H4 (cell line): ENCODE measurements around the gene SLC6A7. TPM values are rescaled to one million over a fixed set of nuclear protein-coding genes. Genes with fewer than 3 reads are reported as not detected.

ENCODE experiments used
- DNase-seq: peaks from one replicate; pipeline ENCODE4 v3.0.0-alpha.2; 2015; ENCODE audit warnings: low spot score
- total RNA-seq: library from RNA; depleted of rRNA; stranded (reverse); fragments of >200 nt; shearing (Covaris generic); gene quantifications from 2 replicates; pipeline ENCODE4 v1.2.3, GENCODE V29; 2014

Gene SLC6A7
- total RNA-seq, 1 experiment from 2014 or later, result not detected

GRCh38 chr5:150190503-150190979, 679 bp downstream of the SLC6A7 start:
- no peak for DNase-seq

GRCh38 chr5:150190987-150191386, 1.1 kb downstream of the SLC6A7 start:
- no peak for DNase-seq

- no peak for DNase-seq
Measured at GRCh38 chr5:150192462-150192861, 2.6 kb downstream of the SLC6A7 start.

GRCh38 chr5:150195736-150196485, 6.0 kb downstream of the SLC6A7 start:
- DNase-seq, result no peak

- no peak for DNase-seq
Measured at GRCh38 chr5:150196514-150196913, 6.7 kb downstream of the SLC6A7 start.

- no peak for DNase-seq
Measured at GRCh38 chr5:150196986-150197385, 7.1 kb downstream of the SLC6A7 start.

GRCh38 chr5:150197476-150197875, 7.6 kb downstream of the SLC6A7 start:
- no peak for DNase-seq

- DNase-seq, result no peak
Measured at GRCh38 chr5:150202501-150202900, 12.6 kb downstream of the SLC6A7 start.

- no peak for DNase-seq
Measured at GRCh38 chr5:150203832-150204589, 14.1 kb downstream of the SLC6A7 start.

GRCh38 chr5:150204590-150204960, 14.7 kb downstream of the SLC6A7 start:
- DNase-seq, result no peak

GRCh38 chr5:150206098-150206778, 16.4 kb downstream of the SLC6A7 start:
- DNase-seq, result no peak

GRCh38 chr5:150206779-150207115, 16.9 kb downstream of the SLC6A7 start:
- DNase-seq, result no peak

GRCh38 chr5:150208187-150209098, 18.6 kb downstream of the SLC6A7 start:
- DNase-seq, result no peak

- no peak for DNase-seq
Measured at GRCh38 chr5:150209099-150209635, 19.3 kb downstream of the SLC6A7 start.

GRCh38 chr5:150210644-150211043, 20.8 kb downstream of the SLC6A7 start:
- DNase-seq, result no peak

GRCh38 chr5:150211156-150212030, 21.5 kb downstream of the SLC6A7 start:
- DNase-seq, result no peak

GRCh38 chr5:150213530-150213929, 23.7 kb downstream of the SLC6A7 start:
- DNase-seq, result no peak

GRCh38 chr5:150214289-150214688, 24.4 kb downstream of the SLC6A7 start:
- no peak for DNase-seq

- no peak for DNase-seq
Measured at GRCh38 chr5:150215979-150216944, 26.4 kb downstream of the SLC6A7 start.
